Mesenteric fat pad (tissue), 1 donor: ENCODE results near the gene RAPGEF1. TPM values are rescaled to one million over a fixed set of nuclear protein-coding genes. Genes with fewer than 3 reads are reported as not detected.
"Not testable (repeated sequence)": the region's sequence is repeated elsewhere in the genome, so short reads cannot be mapped to it uniquely, and the experiment has no call there.

Experiments
- DNase-seq: peaks from one replicate; pipeline ENCODE4 v3.0.0-alpha.2; 2020; ENCODE audit warnings: low spot score
- total RNA-seq: library from RNA; stranded (reverse); fragmentation: NEBNext Ultra II Directional; extraction: Animal tissue kit (Norgen Biotek cat#: 25700); gene quantifications from one replicate; pipeline ENCODE4 v1.2.1, GENCODE V29; 2021
- donor health status: DM: yes; HTN: yes; CAD: no.

RAPGEF1 gene
- total RNA-seq, 1 donor from 2014 or later = 106 TPM

DNA sequence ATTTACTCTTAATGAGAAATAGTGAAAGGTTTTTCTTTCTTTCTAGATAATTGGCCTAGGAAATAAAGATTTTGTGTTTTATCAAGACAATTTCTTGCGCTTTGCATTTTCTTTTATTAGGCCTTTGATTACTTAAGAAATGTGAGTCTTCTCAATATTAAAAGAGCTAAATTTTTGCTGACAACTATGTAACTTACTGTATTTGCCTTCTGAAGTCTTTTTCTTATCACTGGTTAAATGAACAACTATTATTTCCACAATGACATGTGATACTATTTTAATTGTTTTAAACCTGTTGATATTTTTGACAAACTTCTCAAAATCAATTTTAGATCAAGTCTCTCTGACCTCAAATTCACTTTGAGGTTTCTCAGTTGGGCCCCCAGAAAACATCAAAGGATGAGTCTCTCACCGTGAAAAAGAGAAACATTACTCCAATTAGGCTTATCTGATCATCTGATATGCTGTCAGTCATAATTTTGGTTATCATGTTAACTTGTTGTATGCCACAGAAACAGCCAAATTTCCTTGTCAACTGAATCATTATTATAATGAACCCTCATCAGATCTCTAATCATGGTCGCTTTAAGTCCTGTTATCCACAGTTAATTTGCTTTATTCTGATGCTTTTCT, 48.8 kb downstream of the RAPGEF1 start:
- no peak for DNase-seq

DNA sequence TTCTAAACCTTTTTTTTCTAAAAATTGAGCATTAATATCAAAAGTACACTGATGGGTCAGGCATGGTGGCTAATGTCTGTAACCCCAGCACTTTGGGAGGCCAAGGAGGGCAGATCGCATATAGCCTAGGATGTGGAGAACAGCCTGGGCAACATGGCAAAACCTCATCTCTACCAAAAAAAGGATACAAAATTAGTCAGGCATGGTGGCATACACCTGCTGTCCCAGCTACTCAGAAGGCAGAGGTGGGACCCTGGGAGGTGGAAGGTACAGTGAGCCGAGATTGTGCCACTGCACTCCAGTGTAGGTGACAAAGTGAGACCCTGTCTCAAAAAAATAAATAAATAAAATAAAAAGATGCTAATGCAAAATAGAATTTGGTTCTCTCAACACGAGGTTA, 49.4 kb downstream of the RAPGEF1 start:
- no peak for DNase-seq

DNA sequence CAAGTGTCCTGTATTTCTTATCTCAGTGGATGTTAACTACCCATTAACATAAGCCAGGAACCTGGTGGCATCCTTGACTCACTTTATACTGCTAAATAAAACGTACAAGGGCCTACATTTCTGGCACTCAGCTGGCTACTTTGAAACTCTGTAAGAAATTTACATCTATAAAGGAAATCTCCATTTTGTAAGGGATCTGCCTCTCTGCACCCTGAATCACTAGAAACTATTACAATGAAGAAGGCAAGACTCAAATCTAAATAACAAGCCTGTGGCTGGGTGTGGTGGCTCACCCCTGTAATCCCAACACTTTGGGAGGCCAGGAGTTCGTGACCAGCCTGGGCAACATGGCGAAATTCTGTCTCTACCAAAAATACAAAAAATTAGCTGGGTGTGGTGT, 51.5 kb downstream of the RAPGEF1 start:
- no peak for DNase-seq

DNA sequence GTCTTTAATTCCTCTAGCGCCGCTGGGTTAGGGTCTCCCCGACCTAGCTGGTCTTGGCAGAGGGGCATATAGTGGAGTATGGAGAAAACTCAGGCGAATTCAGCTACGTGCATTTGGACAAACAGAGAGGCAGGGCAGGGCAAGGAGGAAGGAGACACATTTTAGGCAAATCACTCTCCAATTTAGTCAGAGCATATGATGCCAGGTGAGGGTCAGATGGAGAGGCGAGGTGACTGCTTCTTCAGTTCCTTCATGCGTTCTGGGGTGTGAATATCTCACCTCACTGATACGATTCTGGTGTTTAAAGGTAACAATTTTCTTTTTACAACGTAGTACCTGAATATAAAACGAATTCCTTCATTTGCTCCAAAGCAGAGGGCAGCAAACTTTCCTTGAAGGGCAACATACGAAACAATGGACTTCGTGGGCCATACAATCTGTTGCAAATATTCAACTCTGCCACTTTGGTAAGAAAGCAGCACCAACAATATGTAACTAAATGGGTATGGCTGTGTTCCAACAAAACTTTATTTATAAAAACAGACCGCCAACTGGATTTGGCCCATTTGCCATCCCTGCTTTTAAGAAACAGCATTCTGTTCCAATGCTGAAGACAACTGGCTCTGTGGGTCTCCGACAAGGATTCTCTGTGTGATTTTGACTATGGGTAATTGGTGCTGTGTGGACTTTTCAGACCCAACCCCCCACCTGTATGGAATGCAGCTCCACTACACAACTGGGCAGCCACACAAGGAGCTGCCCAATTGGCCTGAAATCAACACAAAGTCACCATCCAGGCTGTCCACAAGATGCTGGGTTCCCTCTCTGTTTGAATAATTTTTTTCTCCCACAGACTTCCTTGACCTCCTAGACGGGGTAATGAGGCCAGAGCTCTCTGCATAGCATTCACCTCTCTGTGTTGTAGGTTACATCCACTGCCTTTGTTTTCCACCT, 53.8 kb downstream of the RAPGEF1 start:
- no peak for DNase-seq

DNA sequence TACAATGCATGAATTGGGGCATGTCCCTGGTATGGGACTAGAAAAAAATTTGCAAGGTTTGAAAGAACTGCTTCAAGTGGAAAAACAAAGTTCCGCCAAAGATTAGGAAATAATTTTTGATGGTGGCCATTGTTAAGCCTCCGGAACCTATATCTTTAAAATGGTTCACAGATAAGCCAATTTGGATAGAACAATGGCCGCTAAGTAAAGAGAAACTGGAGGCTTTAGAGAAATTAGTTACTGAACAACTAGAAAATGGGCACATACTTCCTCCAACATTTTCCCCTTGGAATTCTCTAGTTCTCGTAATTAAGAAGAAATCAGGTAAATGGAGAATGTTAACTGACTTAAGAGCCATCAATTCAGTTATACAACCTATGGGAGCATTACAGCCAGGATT, 56.8 kb downstream of the RAPGEF1 start:
- not testable (repeated sequence) for DNase-seq

DNA sequence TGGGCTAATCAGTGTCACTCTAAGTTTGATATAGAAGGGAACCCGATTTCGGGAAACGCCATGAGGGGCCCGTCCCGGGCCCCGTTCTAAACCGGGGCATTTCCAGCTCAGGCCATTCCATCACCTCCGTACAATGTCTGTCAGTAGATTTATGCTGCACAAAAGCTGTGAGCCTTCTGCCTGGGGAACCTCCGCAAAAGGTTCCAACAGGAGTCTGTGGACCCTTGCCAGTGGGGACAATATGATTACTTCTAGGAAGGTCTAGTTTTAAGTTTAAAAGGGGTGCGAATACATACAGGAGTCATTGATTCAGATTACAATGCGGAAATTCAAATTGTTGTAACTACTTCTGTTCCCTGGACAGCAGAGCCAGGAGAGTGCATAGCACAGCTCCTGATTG, 57.6 kb downstream of the RAPGEF1 start:
- no peak for DNase-seq

DNA sequence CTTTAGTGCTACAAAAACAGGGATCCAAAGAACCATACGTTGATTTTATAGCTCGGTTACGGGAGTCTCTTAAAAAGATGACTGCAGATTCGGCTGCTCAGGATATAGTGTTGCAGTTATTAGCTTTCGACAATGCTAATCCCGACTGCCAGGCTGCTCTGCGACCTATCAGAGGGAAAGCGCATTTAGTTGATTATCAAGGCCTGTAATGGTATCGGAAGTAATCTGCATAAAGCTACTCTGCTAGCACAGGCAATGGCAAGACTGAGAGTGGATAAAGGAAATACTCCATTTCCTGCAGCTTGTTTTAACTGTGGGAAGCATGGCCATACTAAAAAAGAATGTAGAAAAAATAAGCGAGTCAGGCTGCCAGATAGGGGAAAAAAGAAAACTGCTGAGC, 58.0 kb downstream of the RAPGEF1 start:
- not testable (repeated sequence) for DNase-seq

DNA sequence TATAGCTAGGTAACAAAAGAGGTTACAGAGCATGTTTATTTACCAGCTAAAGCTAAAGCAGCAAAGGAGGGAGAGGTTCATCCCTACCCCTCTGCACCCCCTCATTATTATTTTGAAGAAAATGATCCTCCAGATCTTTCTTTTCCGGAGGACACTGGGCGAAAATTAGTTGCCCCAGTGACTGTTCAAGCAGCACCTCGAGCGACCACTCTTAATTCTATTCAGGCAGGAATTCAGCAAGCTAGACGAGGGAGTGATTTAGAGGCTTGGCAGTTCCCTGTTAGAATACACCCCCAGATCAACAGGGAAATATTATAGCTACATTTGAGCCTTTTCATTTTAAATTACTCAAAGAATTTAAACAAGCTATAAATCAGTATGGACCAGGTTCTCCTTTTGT, 58.8 kb downstream of the RAPGEF1 start:
- not testable (repeated sequence) for DNase-seq

DNA sequence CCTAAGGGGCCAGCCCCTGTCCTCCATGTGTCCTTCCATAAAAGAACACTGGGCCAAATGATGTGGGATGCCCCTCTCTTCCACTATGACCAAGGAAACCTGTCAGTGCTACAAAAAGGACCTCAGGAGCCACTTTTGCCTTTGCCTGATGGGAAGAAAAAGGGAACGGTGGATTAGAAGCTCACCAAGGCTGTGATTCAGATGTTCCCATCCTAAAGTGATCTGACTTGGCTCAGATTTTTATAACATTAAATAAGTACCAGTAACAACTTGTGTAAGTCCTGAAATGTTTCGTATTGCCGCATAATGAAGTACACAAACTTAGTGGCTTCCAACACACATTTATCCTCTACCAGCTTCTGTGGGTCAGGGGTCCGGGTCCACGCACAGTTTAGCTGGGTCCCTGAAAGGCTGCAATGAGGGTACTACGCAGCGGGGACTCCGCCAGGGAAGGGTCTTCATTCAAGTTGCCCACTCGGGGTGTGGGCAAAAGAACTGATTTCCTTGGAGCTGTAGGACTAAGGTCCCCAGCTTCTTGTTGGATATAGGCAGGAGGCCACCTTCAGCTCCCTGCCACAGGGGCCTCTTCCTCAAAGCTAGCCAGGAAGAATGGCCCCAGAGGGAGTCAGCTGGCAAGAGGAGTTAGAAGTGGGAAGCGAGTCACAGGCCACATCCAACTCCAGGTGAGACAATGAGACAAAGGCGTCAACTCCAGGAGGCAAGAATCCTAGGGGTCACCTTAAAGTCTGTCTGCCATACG, 60.4 kb downstream of the RAPGEF1 start:
- no peak for DNase-seq

DNA sequence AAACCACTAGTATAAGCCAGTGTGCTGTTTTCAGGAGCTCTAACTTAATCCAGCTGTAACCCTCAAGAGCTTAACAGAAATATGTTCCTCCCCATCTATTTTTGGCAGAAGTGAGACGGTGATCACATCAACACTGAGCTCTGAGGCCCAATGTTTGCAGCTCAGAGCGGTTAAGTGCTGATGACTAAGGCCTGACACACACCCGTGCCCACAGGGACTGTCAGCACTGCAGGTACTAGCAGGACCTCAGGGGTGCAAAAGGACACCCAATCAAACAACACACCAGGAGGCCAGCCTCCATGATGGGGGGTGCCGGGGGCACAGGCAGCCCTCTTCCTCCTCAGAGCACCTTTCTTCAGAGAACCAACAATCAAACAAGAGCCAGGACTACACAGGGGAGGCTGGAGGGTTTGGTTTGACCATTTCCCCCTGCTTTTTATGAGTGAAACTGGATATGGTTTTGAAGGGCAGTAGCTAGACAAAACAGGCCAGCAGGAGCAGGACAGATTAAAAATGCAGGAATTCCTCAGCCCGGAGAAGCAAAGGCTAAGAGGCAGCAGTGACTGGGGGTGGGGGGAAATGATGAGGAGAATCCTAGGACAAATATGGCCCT, 61.3 kb downstream of the RAPGEF1 start:
- peak; percentile 73 for DNase-seq

DNA sequence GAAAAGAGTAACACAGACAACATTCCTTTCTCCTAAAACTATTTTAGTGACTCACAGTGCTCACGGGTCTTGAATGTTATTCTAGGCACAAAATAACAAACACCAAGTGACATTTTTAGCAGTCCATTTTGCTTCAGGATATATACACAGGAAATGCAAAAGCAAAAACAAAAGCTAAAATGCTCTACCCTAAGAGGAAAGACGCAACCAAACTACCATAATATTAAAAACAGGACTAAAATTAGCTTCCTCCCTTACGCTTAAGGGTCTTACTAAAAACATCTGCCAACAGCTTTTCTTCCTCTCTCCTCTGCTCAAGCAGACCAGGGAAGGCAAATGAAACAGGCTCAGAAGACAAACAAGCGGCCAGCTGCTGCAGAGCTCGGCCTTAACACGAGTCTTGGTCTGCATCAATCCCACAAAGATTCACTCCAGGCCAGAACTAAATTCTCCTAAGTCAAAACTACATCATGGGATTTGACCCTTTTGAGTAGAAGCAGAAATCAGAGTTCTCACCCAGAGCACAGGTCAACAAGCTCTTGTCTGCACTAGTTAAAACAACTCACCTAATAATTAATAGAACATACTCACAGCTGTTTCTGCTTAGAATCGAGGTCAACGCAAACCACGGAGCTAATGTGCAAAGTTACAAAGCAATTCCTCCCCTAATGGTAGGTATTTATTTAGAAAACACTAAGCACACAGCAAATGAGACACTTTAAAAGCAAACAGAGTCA, 62.3 kb downstream of the RAPGEF1 start:
- DNase-seq = no peak

DNA sequence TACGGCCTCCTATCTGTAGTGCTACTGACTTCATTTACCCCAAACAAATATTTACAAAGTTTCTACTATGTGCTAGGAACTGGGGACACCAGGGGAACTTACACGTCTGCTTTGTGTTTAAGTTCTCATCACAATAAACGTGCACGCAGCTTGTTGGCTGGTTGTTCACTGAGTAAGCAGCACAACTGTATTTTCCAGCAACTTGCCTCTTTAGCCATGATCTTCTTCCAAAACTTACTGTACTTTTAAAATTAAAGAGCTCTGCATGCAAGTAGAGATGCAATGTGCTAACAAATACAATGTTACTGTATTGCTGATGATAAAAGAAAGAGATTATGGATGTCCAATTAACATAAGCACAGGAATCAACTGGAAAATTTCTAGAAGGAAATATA, 62.8 kb downstream of the RAPGEF1 start:
- no peak for DNase-seq

DNA sequence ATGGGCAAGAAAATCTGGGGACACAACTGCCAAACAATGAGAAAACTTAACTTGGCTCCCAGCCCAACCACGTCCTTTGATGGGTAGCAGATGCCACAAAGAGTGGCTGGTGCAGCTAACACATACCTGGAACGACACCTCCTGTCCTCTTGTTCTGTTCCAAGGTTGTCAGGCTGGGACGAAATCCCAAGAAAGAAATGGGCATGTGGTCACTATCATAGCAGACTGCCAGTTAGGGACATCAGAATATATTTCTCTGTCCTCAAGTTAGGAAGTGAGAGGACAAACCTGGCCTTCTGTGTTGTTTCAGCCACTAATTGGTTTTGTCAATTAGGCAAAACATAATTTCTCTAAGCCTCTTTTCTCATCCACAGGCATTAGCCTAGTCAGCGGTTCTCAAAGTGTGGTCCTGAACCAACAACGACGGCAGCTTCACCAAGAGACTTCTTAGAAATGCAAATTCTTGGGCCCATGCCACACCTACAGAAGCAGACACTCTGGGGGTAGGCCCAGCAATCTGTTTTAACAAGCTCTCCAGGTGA, 63.4 kb downstream of the RAPGEF1 start:
- DNase-seq = no peak

DNA sequence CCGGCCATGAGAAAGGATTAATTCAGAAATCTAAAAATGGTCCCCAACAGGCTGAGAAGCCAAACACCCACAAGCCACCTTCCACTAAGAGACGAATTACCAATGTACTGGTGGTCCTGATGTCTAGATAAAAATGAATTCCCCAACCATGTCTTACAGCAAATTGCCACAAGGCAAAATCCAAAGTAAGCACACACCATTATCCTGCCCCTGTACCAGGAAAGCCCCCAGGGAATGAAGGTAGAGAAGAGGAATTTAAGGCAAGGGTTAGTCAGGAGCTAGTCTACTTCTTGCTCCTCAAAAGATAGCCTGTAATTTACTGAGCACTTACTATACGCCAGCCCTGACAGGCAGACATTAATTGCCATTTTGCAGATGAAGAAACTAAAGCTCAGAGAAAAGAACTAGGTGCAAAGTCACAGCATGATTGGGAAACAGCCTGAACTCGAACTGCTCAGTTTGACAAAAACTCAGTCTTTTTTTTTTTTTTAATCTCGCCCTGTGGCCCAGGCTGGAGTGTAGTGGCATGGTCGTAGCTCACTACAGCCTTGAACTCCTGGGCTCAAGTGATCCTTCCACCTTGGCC, 64.3 kb downstream of the RAPGEF1 start:
- DNase-seq = no peak

DNA sequence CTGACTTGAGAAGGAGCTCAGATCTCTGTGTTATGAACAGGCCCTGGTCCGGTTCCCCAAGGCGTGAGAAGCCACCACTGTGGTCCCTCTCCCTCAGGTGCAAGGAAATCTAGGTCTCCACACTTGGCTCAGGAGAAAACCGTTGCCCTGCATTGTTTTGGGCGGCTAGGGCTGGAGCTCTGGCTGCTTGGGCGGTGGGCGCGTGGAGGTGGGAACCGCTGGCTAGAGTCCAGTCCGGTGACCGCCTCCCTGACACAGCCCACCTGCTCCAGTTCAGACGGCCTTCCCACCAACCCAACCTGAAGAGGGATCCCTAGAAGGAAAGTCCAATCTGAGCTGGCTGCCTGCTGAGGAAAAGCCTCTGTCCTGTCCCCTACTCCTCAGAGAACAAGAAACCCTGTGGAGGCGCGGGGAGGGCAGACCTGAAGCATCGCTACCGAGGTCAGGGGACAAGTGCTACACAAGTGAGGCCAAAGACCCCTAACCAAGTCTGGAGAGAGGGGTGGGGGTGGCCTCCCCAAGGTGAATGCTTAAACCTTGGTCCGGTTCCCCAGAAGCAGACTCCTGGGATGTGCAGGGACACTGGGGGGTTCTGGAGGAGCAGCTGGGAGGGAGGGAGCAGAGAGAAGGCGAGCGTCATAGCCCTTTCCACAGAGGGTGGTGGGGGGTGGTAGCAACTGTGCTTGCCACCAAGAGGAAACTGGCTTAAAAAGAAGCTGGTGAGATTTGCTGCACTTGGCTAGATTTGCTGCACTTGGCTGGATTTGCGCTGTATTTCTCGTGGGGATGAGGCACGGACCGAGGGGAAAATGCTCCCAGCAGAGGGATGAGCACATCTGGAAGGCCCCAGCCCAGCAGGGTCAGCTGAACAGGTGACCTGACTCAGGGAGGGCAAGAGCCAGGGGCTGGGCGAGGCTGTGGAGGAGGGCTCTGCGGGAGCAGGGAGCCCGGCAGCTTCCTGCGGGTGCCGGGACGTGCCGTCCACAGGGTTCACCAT, 65.2 kb downstream of the RAPGEF1 start:
- peak; percentile 87 for DNase-seq

DNA sequence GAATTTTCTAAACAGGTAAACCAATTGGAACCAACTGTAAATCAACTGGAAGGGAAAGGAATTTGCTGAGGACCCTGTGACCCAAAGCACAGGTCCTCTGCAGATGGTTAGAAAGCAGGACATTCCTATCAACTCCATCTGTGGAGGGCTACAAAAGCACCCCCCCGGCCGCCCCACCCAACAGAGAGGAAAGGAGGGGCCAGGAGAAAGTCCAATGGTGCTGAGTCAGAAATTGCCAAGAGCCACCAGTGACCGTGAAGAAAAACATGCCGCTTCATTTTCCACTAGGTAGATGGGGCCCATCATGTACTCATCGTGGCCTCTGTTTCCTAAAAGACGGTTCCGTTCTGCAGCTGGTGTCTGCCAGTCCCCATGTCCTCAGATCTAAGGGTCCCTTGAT, 66.3 kb downstream of the RAPGEF1 start:
- no peak for DNase-seq

DNA sequence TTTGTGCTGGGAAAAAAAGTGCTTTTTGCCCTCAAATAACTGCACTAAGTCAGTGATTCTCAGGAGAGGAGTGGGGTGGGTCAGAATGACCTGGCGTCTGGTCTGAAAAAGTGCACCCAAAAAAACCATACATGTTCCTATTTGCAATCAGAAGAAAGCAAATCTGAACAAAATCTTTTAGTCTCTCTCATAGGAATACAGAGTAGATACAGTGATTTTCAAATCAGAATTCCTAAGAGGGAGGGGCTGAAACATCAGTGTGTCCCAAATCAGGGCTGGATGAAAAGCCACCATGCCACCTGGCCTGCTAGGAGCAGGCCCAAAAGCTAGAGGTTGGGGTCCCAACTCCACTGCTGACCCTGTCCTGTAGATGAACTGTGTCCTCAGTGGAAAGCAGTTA, 66.8 kb downstream of the RAPGEF1 start:
- no peak for DNase-seq

DNA sequence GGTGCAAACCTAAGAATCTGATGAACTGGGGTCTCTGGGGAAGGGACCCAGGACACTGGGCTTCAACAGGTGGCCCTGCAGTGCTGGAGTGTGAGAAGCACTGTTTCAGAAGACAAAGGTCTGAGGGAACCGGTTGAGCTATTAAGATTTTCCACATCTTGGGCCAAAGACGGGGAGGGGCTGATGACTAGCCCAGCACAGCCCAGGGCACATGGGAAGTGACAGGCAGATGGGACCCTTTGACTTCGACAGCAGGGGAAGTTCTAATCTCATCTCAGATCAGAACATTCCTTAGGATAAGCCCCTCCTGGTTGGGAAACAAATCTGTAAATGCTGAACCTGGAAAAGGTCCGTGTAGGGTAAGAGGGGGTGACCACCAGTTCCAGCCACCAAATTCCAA, 67.4 kb downstream of the RAPGEF1 start:
- no peak for DNase-seq

DNA sequence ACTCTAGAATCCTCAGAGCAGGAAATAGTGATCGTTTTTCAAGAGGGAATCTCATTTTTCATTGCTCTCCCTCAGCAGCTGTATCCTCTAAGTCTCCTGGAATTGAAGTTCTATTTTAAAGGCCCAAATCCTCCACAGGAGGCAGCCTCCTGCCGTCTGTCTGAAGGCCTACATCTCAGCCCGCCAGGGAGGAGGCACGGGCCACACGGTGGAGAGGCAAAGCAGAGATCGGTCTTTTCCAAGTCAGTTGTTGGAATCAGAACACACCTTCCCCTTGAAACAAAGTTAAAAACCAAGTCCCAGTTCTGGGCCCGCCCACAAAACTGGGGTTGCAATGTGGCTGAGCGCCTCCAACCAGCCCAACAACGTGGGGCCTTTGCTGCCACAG, 68.7 kb downstream of the RAPGEF1 start:
- DNase-seq = no peak
